Peyer's patch (tissue), 4 donors: ENCODE measurements around the gene MICA.

Source experiments
- CTCF ChIP-seq, 6 experiments: fragments of 450-650 bp in 4 of 6; fragments of 200-600 bp in 2 of 6; sonication (generic) in 1 of 6; IDR thresholded peaks; one replicate each; pipeline ENCODE4 v1.5.1; 2017 to 2019; ENCODE audit warnings: antibody characterized with exemption in 6 of 6, mild to moderate bottlenecking in 3 of 6, moderate library complexity in 1 of 6
- POLR2A ChIP-seq, 2 donors: fragments of 450-650 bp; IDR thresholded peaks; one replicate each; pipeline ENCODE4 v1.5.1; 2017; ENCODE audit warnings: antibody characterized with exemption in 2 of 2, mild to moderate bottlenecking in 2 of 2, moderate library complexity in 2 of 2

GRCh38 chr6:31405996-31406395, 2.6 kb downstream of the MICA start:
- TF ChIP-seq CTCF (IDR thresholded peaks at IDR 0.05), result no peak
- TF ChIP-seq POLR2A (IDR thresholded peaks at IDR 0.05), result no peak
